GM23338 (cell line): Measurements from ENCODE around the gene ZNF277. TPM values are rescaled to one million over a fixed set of nuclear protein-coding genes. Genes with fewer than 3 reads are reported as not detected.

ENCODE experiments used
- ATAC-seq: fragments of 200-7000 bp; cut with Tn5 transposase; 3 replicates; pipeline ENCODE4 v1.9.1; 2020
- DNase-seq: peaks from one replicate; pipeline ENCODE4 v3.0.0-alpha.2; 2015; ENCODE audit warnings: low spot score
- H2AFZ ChIP-seq: fragments of 200-600 bp; sonication (generic); 2 replicates; pipeline ENCODE4 v1.8.0; 2016; ENCODE audit warnings: antibody characterized with exemption, mild to moderate bottlenecking, moderate library complexity
- H3F3A ChIP-seq: fragments of 200-600 bp; sonication (generic); replicated peaks from 2 replicates; pipeline ENCODE4 v1.8.0; 2017; ENCODE audit warnings: antibody characterized with exemption, mixed run types, low read depth
- H3K27ac ChIP-seq: fragments of 200-600 bp; sonication (generic); 2 replicates; pipeline ENCODE4 v1.6.1; 2016; ENCODE audit warnings: low read depth
- H3K27me3 ChIP-seq: fragments of 200-600 bp; sonication (generic); 2 replicates; pipeline ENCODE4 v1.8.0; 2016; ENCODE audit warnings: mild to moderate bottlenecking, mixed run types, moderate library complexity; ENCODE audit not compliant: insufficient read depth
- H3K36me3 ChIP-seq: fragments of 200-600 bp; sonication (generic); 2 replicates; pipeline ENCODE4 v1.8.0; 2016; ENCODE audit warnings: mild to moderate bottlenecking; ENCODE audit not compliant: insufficient read depth
- H3K4me1 ChIP-seq: fragments of 200-600 bp; sonication (generic); 2 replicates; pipeline ENCODE4 v1.8.0; 2016; ENCODE audit warnings: mild to moderate bottlenecking, moderate library complexity; ENCODE audit not compliant: insufficient read depth
- H3K4me2 ChIP-seq: fragments of 200-600 bp; sonication (generic); 2 replicates; pipeline ENCODE4 v1.7.1; 2017; ENCODE audit warnings: mixed run types
- H3K4me3 ChIP-seq: fragments of 200-600 bp; sonication (generic); 2 replicates; pipeline ENCODE4 v1.6.1; 2016; ENCODE audit warnings: mixed run types
- H3K79me2 ChIP-seq: fragments of 200-600 bp; sonication (generic); replicated peaks from 2 replicates; pipeline ENCODE4 v1.8.0; 2017; ENCODE audit warnings: mild to moderate bottlenecking; ENCODE audit not compliant: insufficient read depth
- H3K9me2 ChIP-seq: fragments of 200-600 bp; sonication (generic); 2 replicates; pipeline ENCODE4 v1.8.0; 2017; ENCODE audit not compliant: insufficient read depth
- H4K20me1 ChIP-seq: fragments of 200-600 bp; sonication (generic); replicated peaks from 2 replicates; pipeline ENCODE4 v1.8.0; 2017; ENCODE audit warnings: mild to moderate bottlenecking; ENCODE audit not compliant: insufficient read depth
- H3K27ac Mint-ChIP-seq: 2 replicates; pipeline ENCODE4 v1.8.0; 2020; ENCODE audit warnings: inconsistent platforms, mild to moderate bottlenecking, moderate library complexity, mixed read lengths
- H3K27me3 Mint-ChIP-seq: 3 replicates; pipeline ENCODE4 v1.8.0; 2022; ENCODE audit warnings: low read depth, mild to moderate bottlenecking, moderate library complexity, mixed read lengths, inconsistent platforms; ENCODE audit not compliant: insufficient read depth, poor library complexity
- H3K36me3 Mint-ChIP-seq: 3 replicates; pipeline ENCODE4 v1.8.0; 2021; ENCODE audit warnings: low read depth, mild to moderate bottlenecking, inconsistent platforms, moderate library complexity, mixed read lengths
- H3K4me1 Mint-ChIP-seq: 3 replicates; pipeline ENCODE4 v1.8.0; 2020; ENCODE audit warnings: mild to moderate bottlenecking, inconsistent platforms, mixed read lengths
- H3K4me3 Mint-ChIP-seq: 3 replicates; pipeline ENCODE4 v1.8.0; 2021; ENCODE audit warnings: moderate library complexity, mild to moderate bottlenecking, inconsistent platforms, mixed read lengths
- H3K9me3 Mint-ChIP-seq: 3 replicates; pipeline ENCODE4 v1.8.0; 2020; ENCODE audit warnings: moderate library complexity, mild to moderate bottlenecking, inconsistent platforms, mixed read lengths
- CREB1 ChIP-seq: fragments of 250-450 bp; sonication (Bioruptor Pico); IDR thresholded peaks from 2 replicates; pipeline ENCODE4 v1.5.0; 2020; ENCODE audit warnings: low read depth, mild to moderate bottlenecking, moderate library complexity
- POLR2AphosphoS5 ChIP-seq: IDR thresholded peaks from 2 replicates; pipeline ENCODE4 v1.6.1; 2016; ENCODE audit warnings: antibody characterized with exemption, low read depth
- ZNF114 ChIP-seq: fragments of 250-450 bp; sonication (Bioruptor Pico); IDR thresholded peaks from 2 replicates; pipeline ENCODE4 v1.5.0; 2020; ENCODE audit warnings: mild to moderate bottlenecking, moderate library complexity
- ZNF331 ChIP-seq: fragments of 250-450 bp; sonication (Bioruptor Pico); IDR thresholded peaks from 2 replicates; pipeline ENCODE4 v1.5.0; 2020; ENCODE audit warnings: low read depth, mild to moderate bottlenecking, moderate library complexity
- polyA plus RNA-seq: library from polyadenylated mRNA; unstranded; fragments of >200 nt; fragmentation: Nextera tagmentation; extraction: Ambion mirVana; gene quantifications from 2 replicates; pipeline ENCODE4 v1.2.1, GENCODE V29; 2016
- total RNA-seq: library from RNA; depleted of rRNA; stranded (reverse); fragments of >200 nt; shearing (Covaris generic); gene quantifications from 2 replicates; pipeline ENCODE4 v1.2.3, GENCODE V29; 2014
- TF ChIP-seq, protein P1 (sequence below): IDR thresholded peaks from 2 replicates; pipeline ENCODE4 v1.6.1; 2016; ENCODE audit warnings: antibody characterized with exemption
- TF ChIP-seq, protein P2 (sequence below), 2 experiments: fragments of 200-600 bp in 1 of 2; sonication (generic) in 1 of 2; conservative IDR thresholded peaks; 2 replicates each; pipeline versions ENCODE4 v1.5.1 to v1.6.1; 2016 to 2017; ENCODE audit warnings: antibody characterized with exemption in 2 of 2, low read depth in 2 of 2, mild to moderate bottlenecking in 2 of 2, moderate library complexity in 1 of 2
- TF ChIP-seq, protein P3 (sequence below): IDR thresholded peaks from one replicate; pipeline ENCODE4 v1.6.1; 2018; ENCODE audit warnings: antibody characterized with exemption; ENCODE audit not compliant: unreplicated experiment
- TF ChIP-seq, protein P4 (sequence below): fragments of 250-450 bp; sonication (Bioruptor Pico); IDR thresholded peaks from 2 replicates; pipeline ENCODE4 v1.5.0; 2020; ENCODE audit warnings: mild to moderate bottlenecking, moderate library complexity

Gene ZNF277
- total and polyA plus RNA-seq, 2 experiments from 2014 or later: 25.4 to 28.9 TPM

DNA sequence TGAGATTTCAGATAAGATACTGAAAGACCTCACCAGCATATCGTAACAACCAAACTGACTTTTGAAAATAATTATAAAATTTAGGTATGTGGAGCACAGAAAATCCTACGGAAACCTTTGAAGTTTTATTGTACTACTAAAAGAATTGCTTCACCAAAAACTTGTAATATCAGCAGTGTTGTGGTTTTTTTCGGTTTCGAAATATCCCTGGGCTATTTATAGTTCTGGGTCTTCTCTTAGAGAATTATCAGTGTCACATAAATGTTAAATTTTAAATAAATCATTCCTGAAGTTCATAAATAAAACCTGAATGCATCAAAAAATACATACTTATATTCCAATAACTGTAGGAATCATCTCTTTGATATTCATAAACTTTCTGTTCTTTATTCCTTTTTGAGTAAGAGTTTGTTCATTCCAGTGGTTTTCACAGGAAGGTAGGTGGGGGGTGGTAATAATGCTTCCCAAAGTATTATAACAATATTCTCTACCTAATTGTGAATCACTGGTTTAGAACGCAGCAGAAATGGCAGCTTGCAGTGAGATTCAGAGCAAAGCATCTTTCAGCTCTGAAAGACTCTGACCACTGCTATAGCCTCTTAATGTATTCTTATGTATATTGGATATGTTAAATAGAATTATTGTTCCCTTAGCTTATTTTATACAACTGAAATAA, 60.2 kb downstream of the ZNF277 start (continued):
- TF ChIP-seq POLR2AphosphoS5 (no peak), CREB1 (CRISPR knock-in tag) (no peak), ZNF114 (CRISPR knock-in tag) (no peak)
- TF ChIP-seq, protein P1, sequence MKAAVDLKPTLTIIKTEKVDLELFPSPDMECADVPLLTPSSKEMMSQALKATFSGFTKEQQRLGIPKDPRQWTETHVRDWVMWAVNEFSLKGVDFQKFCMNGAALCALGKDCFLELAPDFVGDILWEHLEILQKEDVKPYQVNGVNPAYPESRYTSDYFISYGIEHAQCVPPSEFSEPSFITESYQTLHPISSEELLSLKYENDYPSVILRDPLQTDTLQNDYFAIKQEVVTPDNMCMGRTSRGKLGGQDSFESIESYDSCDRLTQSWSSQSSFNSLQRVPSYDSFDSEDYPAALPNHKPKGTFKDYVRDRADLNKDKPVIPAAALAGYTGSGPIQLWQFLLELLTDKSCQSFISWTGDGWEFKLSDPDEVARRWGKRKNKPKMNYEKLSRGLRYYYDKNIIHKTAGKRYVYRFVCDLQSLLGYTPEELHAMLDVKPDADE: no peak

DNA sequence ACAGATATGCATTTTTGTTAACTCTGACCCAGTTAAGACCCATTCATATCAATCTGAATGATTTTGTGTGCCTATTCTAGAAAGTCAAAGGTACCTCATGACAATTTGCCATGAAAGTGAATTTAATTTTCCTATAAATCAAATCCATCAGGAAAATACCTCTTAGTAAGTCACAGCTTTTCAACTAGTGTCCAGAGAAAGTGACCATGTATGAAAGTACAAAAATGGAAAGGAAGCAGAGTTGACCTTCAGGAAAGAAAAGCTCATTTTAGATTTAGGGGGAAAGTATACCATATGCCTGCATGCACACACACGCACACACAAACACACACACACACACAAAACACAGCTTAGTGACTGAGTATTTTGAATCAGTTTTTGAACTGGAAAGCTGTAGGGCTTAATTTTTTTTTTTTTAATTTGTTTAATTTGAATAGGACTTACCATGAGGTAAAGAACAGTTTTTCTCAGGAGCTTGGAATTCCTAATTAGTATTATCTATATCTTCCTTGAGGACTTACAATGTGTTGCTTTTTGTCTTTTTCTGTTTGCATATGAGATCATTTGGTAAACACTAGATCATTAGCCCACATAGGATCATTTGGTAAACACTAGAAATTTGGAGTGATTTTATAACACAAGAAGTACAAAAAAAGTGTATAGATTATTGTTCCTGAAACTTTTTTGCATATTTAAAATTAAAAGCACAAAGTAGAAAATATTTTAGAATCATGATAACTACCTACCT, 61.6 kb downstream of the ZNF277 start:
- no peak for DNase-seq
- Histone ChIP-seq H3K4me1 (peaks cover 44% of the 10 kb centered on the region), H3K27ac (no peak overlapping the region), H2AFZ (no peak overlapping the region), H3K79me2 (peaks cover 41% of the 10 kb centered on the region), H3K4me2 (no peak overlapping the region), H4K20me1 (0 out of 2 replicates have a peak, but pooled peaks cover 3% of the 10 kb centered on the region), H3K4me3 (no peak overlapping the region), H3F3A (no peaks in the 10 kb centered on the region), H3K27me3 (no peaks in the 10 kb centered on the region), H3K36me3 (no peaks in the 10 kb centered on the region), H3K9me2 (no peaks in the 10 kb centered on the region)
- Mint-ChIP-seq H3K4me1 (peaks cover 43% of the 10 kb centered on the region), H3K4me3 (no peak overlapping the region), H3K9me3 (no peaks in the 10 kb centered on the region), H3K27ac (peak overlapping the region; percentile 42; the same call in 1 of the 2 replicates), H3K36me3 (no peaks in the 10 kb centered on the region), H3K27me3 (no peaks in the 10 kb centered on the region)
- TF ChIP-seq, protein P2, sequence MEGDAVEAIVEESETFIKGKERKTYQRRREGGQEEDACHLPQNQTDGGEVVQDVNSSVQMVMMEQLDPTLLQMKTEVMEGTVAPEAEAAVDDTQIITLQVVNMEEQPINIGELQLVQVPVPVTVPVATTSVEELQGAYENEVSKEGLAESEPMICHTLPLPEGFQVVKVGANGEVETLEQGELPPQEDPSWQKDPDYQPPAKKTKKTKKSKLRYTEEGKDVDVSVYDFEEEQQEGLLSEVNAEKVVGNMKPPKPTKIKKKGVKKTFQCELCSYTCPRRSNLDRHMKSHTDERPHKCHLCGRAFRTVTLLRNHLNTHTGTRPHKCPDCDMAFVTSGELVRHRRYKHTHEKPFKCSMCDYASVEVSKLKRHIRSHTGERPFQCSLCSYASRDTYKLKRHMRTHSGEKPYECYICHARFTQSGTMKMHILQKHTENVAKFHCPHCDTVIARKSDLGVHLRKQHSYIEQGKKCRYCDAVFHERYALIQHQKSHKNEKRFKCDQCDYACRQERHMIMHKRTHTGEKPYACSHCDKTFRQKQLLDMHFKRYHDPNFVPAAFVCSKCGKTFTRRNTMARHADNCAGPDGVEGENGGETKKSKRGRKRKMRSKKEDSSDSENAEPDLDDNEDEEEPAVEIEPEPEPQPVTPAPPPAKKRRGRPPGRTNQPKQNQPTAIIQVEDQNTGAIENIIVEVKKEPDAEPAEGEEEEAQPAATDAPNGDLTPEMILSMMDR (conservative IDR thresholded peaks at IDR 0.05; ENCODE audit: low read depth in 2 of 2): no peak
- TF ChIP-seq, protein P3, sequence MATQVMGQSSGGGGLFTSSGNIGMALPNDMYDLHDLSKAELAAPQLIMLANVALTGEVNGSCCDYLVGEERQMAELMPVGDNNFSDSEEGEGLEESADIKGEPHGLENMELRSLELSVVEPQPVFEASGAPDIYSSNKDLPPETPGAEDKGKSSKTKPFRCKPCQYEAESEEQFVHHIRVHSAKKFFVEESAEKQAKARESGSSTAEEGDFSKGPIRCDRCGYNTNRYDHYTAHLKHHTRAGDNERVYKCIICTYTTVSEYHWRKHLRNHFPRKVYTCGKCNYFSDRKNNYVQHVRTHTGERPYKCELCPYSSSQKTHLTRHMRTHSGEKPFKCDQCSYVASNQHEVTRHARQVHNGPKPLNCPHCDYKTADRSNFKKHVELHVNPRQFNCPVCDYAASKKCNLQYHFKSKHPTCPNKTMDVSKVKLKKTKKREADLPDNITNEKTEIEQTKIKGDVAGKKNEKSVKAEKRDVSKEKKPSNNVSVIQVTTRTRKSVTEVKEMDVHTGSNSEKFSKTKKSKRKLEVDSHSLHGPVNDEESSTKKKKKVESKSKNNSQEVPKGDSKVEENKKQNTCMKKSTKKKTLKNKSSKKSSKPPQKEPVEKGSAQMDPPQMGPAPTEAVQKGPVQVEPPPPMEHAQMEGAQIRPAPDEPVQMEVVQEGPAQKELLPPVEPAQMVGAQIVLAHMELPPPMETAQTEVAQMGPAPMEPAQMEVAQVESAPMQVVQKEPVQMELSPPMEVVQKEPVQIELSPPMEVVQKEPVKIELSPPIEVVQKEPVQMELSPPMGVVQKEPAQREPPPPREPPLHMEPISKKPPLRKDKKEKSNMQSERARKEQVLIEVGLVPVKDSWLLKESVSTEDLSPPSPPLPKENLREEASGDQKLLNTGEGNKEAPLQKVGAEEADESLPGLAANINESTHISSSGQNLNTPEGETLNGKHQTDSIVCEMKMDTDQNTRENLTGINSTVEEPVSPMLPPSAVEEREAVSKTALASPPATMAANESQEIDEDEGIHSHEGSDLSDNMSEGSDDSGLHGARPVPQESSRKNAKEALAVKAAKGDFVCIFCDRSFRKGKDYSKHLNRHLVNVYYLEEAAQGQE: no peak
- no peak for TF ChIP-seq ZNF331 (CRISPR knock-in tag)
- TF ChIP-seq, protein P4, sequence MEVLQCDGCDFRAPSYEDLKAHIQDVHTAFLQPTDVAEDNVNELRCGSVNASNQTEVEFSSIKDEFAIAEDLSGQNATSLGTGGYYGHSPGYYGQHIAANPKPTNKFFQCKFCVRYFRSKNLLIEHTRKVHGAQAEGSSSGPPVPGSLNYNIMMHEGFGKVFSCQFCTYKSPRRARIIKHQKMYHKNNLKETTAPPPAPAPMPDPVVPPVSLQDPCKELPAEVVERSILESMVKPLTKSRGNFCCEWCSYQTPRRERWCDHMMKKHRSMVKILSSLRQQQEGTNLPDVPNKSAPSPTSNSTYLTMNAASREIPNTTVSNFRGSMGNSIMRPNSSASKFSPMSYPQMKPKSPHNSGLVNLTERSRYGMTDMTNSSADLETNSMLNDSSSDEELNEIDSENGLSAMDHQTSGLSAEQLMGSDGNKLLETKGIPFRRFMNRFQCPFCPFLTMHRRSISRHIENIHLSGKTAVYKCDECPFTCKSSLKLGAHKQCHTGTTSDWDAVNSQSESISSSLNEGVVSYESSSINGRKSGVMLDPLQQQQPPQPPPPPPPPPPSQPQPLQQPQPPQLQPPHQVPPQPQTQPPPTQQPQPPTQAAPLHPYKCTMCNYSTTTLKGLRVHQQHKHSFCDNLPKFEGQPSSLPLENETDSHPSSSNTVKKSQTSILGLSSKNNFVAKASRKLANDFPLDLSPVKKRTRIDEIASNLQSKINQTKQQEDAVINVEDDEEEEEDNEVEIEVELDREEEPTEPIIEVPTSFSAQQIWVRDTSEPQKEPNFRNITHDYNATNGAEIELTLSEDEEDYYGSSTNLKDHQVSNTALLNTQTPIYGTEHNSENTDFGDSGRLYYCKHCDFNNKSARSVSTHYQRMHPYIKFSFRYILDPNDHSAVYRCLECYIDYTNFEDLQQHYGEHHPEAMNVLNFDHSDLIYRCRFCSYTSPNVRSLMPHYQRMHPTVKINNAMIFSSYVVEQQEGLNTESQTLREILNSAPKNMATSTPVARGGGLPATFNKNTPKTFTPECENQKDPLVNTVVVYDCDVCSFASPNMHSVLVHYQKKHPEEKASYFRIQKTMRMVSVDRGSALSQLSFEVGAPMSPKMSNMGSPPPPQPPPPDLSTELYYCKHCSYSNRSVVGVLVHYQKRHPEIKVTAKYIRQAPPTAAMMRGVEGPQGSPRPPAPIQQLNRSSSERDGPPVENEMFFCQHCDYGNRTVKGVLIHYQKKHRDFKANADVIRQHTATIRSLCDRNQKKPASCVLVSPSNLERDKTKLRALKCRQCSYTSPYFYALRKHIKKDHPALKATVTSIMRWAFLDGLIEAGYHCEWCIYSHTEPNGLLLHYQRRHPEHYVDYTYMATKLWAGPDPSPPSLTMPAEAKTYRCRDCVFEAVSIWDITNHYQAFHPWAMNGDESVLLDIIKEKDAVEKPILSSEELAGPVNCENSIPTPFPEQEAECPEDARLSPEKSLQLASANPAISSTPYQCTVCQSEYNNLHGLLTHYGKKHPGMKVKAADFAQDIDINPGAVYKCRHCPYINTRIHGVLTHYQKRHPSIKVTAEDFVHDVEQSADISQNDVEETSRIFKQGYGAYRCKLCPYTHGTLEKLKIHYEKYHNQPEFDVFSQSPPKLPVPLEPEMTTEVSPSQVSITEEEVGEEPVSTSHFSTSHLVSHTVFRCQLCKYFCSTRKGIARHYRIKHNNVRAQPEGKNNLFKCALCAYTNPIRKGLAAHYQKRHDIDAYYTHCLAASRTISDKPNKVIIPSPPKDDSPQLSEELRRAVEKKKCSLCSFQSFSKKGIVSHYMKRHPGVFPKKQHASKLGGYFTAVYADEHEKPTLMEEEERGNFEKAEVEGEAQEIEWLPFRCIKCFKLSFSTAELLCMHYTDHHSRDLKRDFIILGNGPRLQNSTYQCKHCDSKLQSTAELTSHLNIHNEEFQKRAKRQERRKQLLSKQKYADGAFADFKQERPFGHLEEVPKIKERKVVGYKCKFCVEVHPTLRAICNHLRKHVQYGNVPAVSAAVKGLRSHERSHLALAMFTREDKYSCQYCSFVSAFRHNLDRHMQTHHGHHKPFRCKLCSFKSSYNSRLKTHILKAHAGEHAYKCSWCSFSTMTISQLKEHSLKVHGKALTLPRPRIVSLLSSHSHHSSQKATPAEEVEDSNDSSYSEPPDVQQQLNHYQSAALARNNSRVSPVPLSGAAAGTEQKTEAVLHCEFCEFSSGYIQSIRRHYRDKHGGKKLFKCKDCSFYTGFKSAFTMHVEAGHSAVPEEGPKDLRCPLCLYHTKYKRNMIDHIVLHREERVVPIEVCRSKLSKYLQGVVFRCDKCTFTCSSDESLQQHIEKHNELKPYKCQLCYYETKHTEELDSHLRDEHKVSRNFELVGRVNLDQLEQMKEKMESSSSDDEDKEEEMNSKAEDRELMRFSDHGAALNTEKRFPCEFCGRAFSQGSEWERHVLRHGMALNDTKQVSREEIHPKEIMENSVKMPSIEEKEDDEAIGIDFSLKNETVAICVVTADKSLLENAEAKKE (CRISPR knock-in tag): no peak
- ATAC-seq: no peak
